Gastroesophageal sphincter (tissue), 3 donors: ENCODE results near the gene SEMA5B.

ENCODE experiments used
- POLR2AphosphoS5 ChIP-seq: sonication (generic); formaldehyde crosslinking; IDR thresholded peaks from one replicate; pipeline ENCODE4 v1.6.1; 2017; ENCODE audit warnings: antibody characterized with exemption
- TF ChIP-seq, protein P1 (sequence below), 4 experiments: fragments of 200-600 bp in 2 of 4; fragments of 450-650 bp in 2 of 4; sonication (generic) in 1 of 4; IDR thresholded peaks; one replicate each; pipeline ENCODE4 v1.5.1; 2017 to 2019; ENCODE audit warnings: antibody characterized with exemption in 4 of 4, mild to moderate bottlenecking in 2 of 4, moderate library complexity in 2 of 4

DNA sequence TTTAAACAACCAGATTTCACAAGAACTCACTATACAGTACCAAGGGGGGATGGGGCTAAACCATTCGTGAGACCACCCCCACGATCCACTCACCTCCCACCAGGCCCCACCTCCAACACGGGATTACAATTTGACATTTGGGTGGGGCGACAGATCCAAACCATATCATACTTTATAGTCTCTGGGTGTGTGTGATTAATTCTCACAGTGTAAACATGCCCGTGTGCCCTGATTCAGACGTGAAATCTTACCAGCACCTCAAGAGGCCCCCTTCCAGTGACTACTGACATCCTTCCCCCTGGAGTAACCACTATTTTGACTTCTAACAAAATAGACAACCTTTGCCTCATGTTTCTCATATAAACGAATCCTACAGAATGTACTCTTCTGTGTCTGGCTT is 34.3 kb upstream of the SEMA5B start:
- TF ChIP-seq, protein P1, sequence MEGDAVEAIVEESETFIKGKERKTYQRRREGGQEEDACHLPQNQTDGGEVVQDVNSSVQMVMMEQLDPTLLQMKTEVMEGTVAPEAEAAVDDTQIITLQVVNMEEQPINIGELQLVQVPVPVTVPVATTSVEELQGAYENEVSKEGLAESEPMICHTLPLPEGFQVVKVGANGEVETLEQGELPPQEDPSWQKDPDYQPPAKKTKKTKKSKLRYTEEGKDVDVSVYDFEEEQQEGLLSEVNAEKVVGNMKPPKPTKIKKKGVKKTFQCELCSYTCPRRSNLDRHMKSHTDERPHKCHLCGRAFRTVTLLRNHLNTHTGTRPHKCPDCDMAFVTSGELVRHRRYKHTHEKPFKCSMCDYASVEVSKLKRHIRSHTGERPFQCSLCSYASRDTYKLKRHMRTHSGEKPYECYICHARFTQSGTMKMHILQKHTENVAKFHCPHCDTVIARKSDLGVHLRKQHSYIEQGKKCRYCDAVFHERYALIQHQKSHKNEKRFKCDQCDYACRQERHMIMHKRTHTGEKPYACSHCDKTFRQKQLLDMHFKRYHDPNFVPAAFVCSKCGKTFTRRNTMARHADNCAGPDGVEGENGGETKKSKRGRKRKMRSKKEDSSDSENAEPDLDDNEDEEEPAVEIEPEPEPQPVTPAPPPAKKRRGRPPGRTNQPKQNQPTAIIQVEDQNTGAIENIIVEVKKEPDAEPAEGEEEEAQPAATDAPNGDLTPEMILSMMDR (IDR thresholded peaks at IDR 0.05): no peak
- TF ChIP-seq POLR2AphosphoS5: no peak
